ENCODE data around the gene HOXB9.

The HOXB9 gene

GRCh38 chr17:48578616-48579470 lies 47.3 kb downstream of the HOXB9 start:
- DNase-seq: no peak

- DNase-seq: peak; percentile 76
Observed at GRCh38 chr17:48577946-48578615, 48.1 kb downstream of the HOXB9 start, which contains the start of gene HOXB4. TSS of gene HOXB4 (minus strand) at chr17:48578350. CDS start at chr17:48578319, 31 bp downstream.

- no peak for DNase-seq
Observed at GRCh38 chr17:48577330-48577945, 48.7 kb downstream of the HOXB9 start.

- no peak for DNase-seq
Observed at GRCh38 chr17:48576479-48577309, 49.5 kb downstream of the HOXB9 start.

GRCh38 chr17:48575673-48576478 lies 50.3 kb downstream of the HOXB9 start:
- no peak for DNase-seq

- DNase-seq: no peak
Observed at GRCh38 chr17:48575066-48575582, 51.0 kb downstream of the HOXB9 start.

GRCh38 chr17:48574505-48575065 lies 51.6 kb downstream of the HOXB9 start:
- no peak for DNase-seq

GRCh38 chr17:48571826-48572417 lies 54.2 kb downstream of the HOXB9 start:
- no peak for DNase-seq
